B cell (primary cell): ENCODE data around the gene KIF3C. TPM values are rescaled to one million over a fixed set of nuclear protein-coding genes. Genes with fewer than 3 reads are reported as not detected.
"Not testable (repeated sequence)": the region's sequence is repeated elsewhere in the genome, so short reads cannot be mapped to it uniquely, and the experiment has no call there.

ENCODE experiments used
- ATAC-seq: fragments of 200-7000 bp; cut with Tn5 transposase; one replicate; pipeline ENCODE4 v1.10.0; 2021; ENCODE audit warnings: low read depth, mild to moderate bottlenecking, moderate number of reproducible peaks, moderate library complexity
- CTCF ChIA-PET: fragments of 350-600 bp; sonication (Branson Sonifier 250); formaldehyde crosslinking; loops from one replicate; lab custom pipeline; 2021; ENCODE audit warnings: antibody characterized with exemption, inconsistent platforms; lab: Charles Lee
- POLR2A ChIA-PET: fragments of 350-600 bp; sonication (Branson Sonifier 250); formaldehyde crosslinking; loops from one replicate; lab custom pipeline; 2021; ENCODE audit warnings: antibody characterized with exemption; lab: Charles Lee
- DNase-seq: peaks from one replicate; pipeline ENCODE4 v3.0.0; 2013
- H2AFZ ChIP-seq: 2 replicates; pipeline ENCODE4 v1.6.1; 2012; ENCODE audit warnings: mild to moderate bottlenecking, low read depth, low read length; ENCODE audit not compliant: insufficient read depth, poor library complexity, severe bottlenecking
- H3K27ac ChIP-seq, 2 donors: 1 replicate in 1 of 2; 2 replicates in 1 of 2; pipeline ENCODE4 v1.5.1; 2012 to 2013; ENCODE audit warnings: low read length in 2 of 2, mild to moderate bottlenecking in 2 of 2, moderate library complexity in 1 of 2
- H3K27me3 ChIP-seq, 4 experiments: fragments of 200-600 bp in 1 of 4; sonication (generic) in 1 of 4; replicated peaks in 1 of 4; 1 replicate in 2 of 4; 2 replicates in 2 of 4; pipeline versions ENCODE4 v1.6.1 to v1.7.0; 2013 to 2016; ENCODE audit warnings: low read length in 3 of 4, mild to moderate bottlenecking in 2 of 4, mixed read lengths in 1 of 4, moderate library complexity in 1 of 4; ENCODE audit not compliant: insufficient read depth in 4 of 4, control insufficient read depth in 3 of 4; ENCODE audit errors: control extremely low read depth in 1 of 4
- H3K36me3 ChIP-seq, 2 experiments: replicated peaks in 1 of 2; 1 replicate in 1 of 2; 2 replicates in 1 of 2; pipeline versions ENCODE4 v1.6.1 to v1.7.1; 2013; ENCODE audit warnings: low read length in 1 of 2; ENCODE audit not compliant: insufficient read depth in 2 of 2, control insufficient read depth in 1 of 2; ENCODE audit errors: control extremely low read depth in 1 of 2, extremely low read depth in 1 of 2
- H3K4me1 ChIP-seq, 2 donors: fragments of 200-600 bp in 1 of 2; sonication (generic) in 1 of 2; 1 replicate in 1 of 2; 2 replicates in 1 of 2; pipeline versions ENCODE4 v1.5.1 to v1.6.1; 2013 to 2017; ENCODE audit warnings: low read length in 2 of 2; ENCODE audit not compliant: control insufficient read depth in 2 of 2, insufficient read depth in 2 of 2
- H3K4me2 ChIP-seq: replicated peaks from 2 replicates; pipeline ENCODE3; 2012; ENCODE audit warnings: mild to moderate bottlenecking, low read depth, low read length; ENCODE audit not compliant: poor library complexity, severe bottlenecking
- H3K4me3 ChIP-seq, 5 experiments: fragments of 200-600 bp in 1 of 5; sonication (generic) in 1 of 5; 1 replicate in 3 of 5; 2 replicates in 2 of 5; pipeline versions ENCODE4 v1.5.1 to v1.7.0; 2011 to 2016; ENCODE audit warnings: low read length in 4 of 5, mild to moderate bottlenecking in 4 of 5, low read depth in 2 of 5, control low read depth in 1 of 5, moderate library complexity in 1 of 5; ENCODE audit not compliant: insufficient read depth in 1 of 5; ENCODE audit errors: control extremely low read depth in 1 of 5, extremely low read depth in 1 of 5
- H3K79me2 ChIP-seq: fragments of 200-600 bp; sonication (generic); one replicate; pipeline ENCODE4 v1.6.0; 2016; ENCODE audit warnings: low read length; ENCODE audit not compliant: control insufficient read depth, insufficient read depth
- H3K9ac ChIP-seq: fragments of 200-600 bp; sonication (generic); 2 replicates; pipeline ENCODE4 v1.6.1; 2017; ENCODE audit warnings: mild to moderate bottlenecking, low read length, moderate library complexity
- H3K9me3 ChIP-seq, 3 donors: one replicate each; pipeline versions ENCODE4 v1.6.1 to v1.7.1; 2013; ENCODE audit warnings: low read length in 2 of 3; ENCODE audit not compliant: control insufficient read depth in 2 of 3, insufficient read depth in 1 of 3; ENCODE audit errors: control extremely low read depth in 1 of 3
- H4K20me1 ChIP-seq: 2 replicates; pipeline ENCODE4 v1.6.0; 2012; ENCODE audit warnings: mild to moderate bottlenecking, low read length; ENCODE audit not compliant: insufficient read depth, control insufficient read depth, poor library complexity, severe bottlenecking
- H3K27ac Mint-ChIP-seq: one replicate; pipeline ENCODE4 v1.8.0; 2021; ENCODE audit warnings: mixed read lengths
- H3K27me3 Mint-ChIP-seq: one replicate; pipeline ENCODE4 v1.8.0; 2021; ENCODE audit warnings: mixed read lengths
- H3K4me1 Mint-ChIP-seq: one replicate; pipeline ENCODE4 v1.8.0; 2021; ENCODE audit warnings: mixed read lengths
- H3K4me3 Mint-ChIP-seq: one replicate; pipeline ENCODE4 v1.8.0; 2021; ENCODE audit warnings: mixed read lengths
- H3K9me3 Mint-ChIP-seq: one replicate; pipeline ENCODE4 v1.8.0; 2022; ENCODE audit warnings: mixed read lengths; ENCODE audit not compliant: insufficient read depth
- EZH2 ChIP-seq: IDR thresholded peaks from 2 replicates; pipeline ENCODE4 v1.6.1; 2012; ENCODE audit warnings: borderline replicate concordance, low read depth, mild to moderate bottlenecking, moderate library complexity, low read length; ENCODE audit not compliant: insufficient read depth, poor library complexity, severe bottlenecking
- WGBS: methylation state at CpG from one replicate; pipeline ENCODE4 v1.1.5; 2013; ENCODE audit warnings: missing lambda C conversion rate; ENCODE audit not compliant: insufficient coverage; 5-methylcytosine and 5-hydroxymethylcytosine counted together
- intact Hi-C: fragments of 100-400 bp; cut with micrococcal nuclease; formaldehyde crosslinking; loops from one replicate; pipeline ENCODE4 v1.10.0; 2022
- polyA plus RNA-seq: library from polyadenylated mRNA; depleted of rRNA; stranded (reverse); fragments of >200 nt; gene quantifications from 2 replicates; pipeline ENCODE4 v1.2.3, GENCODE V29; 2012
- total RNA-seq, 2 donors: library from RNA; stranded (reverse); fragments of 120-200 nt in 1 of 2; gene quantifications; 1 replicate in 1 of 2; 2 replicates in 1 of 2; pipeline versions ENCODE4 v1.2.3 to v1.2.4, GENCODE V29; 2013 to 2022
- TF ChIP-seq, protein P1 (sequence below): fragments of 200-600 bp; IDR thresholded peaks from one replicate; pipeline ENCODE4 v1.8.0; 2022; ENCODE audit warnings: antibody characterized with exemption, mild to moderate bottlenecking

The KIF3C gene
- total and polyA plus RNA-seq, 2 donors (not counting 1 experiment from before 2014, with no cell fraction given) = 0.84 to 4.0 TPM

DNA sequence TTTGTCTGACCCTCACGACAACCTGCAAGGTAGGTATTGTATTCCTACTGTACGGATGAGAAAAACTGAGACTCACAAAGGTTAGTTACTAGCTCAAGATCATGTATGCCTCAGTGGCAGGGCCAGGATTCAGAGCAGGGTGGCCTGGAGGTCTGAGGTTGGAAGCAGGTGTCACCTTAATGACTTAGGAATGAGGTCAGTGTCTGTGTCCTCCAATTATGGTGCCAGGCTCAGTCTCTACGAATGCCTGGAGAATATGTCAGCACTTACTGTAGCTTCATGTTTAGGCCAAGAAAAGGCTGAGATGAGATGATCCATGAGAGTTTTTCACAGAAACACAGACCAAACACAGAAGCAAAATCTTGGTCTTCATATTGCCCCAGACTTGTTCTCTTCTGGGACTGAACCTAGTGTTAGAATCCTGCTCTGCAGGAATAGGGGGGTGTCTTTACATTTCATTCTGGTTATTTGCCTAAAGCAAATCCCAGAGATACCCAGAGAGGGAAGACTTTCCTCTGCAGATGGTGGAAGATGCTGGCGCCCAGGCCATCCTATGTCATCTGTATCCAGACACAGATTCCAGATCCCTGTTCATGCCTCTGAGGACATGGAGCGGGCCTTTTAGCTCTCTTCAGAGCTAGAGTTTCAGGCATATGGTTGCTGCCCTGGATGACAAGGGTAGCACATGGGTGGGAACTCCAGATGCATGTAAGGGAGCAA, 35.3 kb upstream of the KIF3C start:
- POLR2A ChIA-PET = no interaction called here
- H3K27ac Mint-ChIP-seq = no peak overlapping the region
- Histone ChIP-seq H3K36me3 (no peaks in the 10 kb centered on the region), H3K27ac (no peak overlapping the region), H3K79me2 (no peaks in the 10 kb centered on the region), H3K4me2 (no peak overlapping the region), H3K27me3 (no peaks in the 10 kb centered on the region), H3K9me3 (no peaks in the 10 kb centered on the region), H4K20me1 (no peaks in the 10 kb centered on the region), H2AFZ (no peak overlapping the region), H3K4me3 (no peak overlapping the region), H3K9ac (no peak overlapping the region), H3K4me1 (no peaks in the 10 kb centered on the region)
- no peak for ATAC-seq
- no peak for TF ChIP-seq EZH2
- TF ChIP-seq, protein P1, sequence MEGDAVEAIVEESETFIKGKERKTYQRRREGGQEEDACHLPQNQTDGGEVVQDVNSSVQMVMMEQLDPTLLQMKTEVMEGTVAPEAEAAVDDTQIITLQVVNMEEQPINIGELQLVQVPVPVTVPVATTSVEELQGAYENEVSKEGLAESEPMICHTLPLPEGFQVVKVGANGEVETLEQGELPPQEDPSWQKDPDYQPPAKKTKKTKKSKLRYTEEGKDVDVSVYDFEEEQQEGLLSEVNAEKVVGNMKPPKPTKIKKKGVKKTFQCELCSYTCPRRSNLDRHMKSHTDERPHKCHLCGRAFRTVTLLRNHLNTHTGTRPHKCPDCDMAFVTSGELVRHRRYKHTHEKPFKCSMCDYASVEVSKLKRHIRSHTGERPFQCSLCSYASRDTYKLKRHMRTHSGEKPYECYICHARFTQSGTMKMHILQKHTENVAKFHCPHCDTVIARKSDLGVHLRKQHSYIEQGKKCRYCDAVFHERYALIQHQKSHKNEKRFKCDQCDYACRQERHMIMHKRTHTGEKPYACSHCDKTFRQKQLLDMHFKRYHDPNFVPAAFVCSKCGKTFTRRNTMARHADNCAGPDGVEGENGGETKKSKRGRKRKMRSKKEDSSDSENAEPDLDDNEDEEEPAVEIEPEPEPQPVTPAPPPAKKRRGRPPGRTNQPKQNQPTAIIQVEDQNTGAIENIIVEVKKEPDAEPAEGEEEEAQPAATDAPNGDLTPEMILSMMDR = no peak
- intact Hi-C loops = no loop called here
- no peak overlapping the region for H3K4me3 Mint-ChIP-seq
- no peaks in the 10 kb centered on the region for H3K4me1 Mint-ChIP-seq
- H3K27me3 Mint-ChIP-seq = no peaks in the 10 kb centered on the region
- no peak for DNase-seq
- no peaks in the 10 kb centered on the region for H3K9me3 Mint-ChIP-seq
- CTCF ChIA-PET = interaction anchor here (0.8 to 1.2 kb wide), 2 partner anchors 19 to 67 kb away, joined by 3 to 8 read pairs; no protein-coding TSS in a partner anchor
- WGBS = 100% methylated on average over 2 of the region's 5 CpGs

DNA sequence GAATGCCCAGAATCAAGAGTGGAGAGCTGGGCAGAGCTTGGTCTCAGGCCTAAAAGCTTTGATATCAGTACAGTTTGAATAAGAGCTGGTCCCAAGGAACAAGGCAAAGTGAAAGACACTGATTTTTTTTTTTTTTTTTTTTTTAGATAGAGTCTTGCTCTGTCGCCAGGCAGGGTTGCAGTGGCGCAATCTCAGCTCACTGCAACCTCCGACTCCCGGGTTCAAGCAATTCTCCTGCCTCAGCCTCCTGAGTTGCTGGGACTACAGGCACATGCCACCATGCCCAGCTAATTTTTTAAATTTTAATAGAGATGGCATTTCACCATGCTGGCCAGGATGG, 34.4 kb upstream of the KIF3C start:
- DNase-seq, H3K27me3 Mint-ChIP-seq, CTCF ChIA-PET, H3K4me2 ChIP-seq, ATAC-seq, H3K27ac ChIP-seq, H3K9me3 Mint-ChIP-seq, H3K4me1 ChIP-seq, intact Hi-C loops, H3K27me3 ChIP-seq, H3K27ac Mint-ChIP-seq, H3K4me3 Mint-ChIP-seq, H3K4me1 Mint-ChIP-seq, H3K4me3 ChIP-seq, H3K9ac ChIP-seq, H3K36me3 ChIP-seq, H3K79me2 ChIP-seq, H4K20me1 ChIP-seq, H3K9me3 ChIP-seq, H2AFZ ChIP-seq, POLR2A ChIA-PET: not testable (repeated sequence)
- no CpG with 5 or more reads among the region's 4 CpGs for WGBS
